ENCODE measurements around the gene PTGR1.

GRCh38 chr9:111631214-111631971 is 31.9 kb upstream of the PTGR1 start, which contains the start of gene DNAJC25:
- TF ChIP-seq EZH2 (IDR thresholded peaks at IDR 0.05; ENCODE audit: insufficient read depth, poor library complexity, severe bottlenecking) (no peak), EZH2phosphoT487 (IDR thresholded peaks at IDR 0.05; ENCODE audit: insufficient read depth, low read depth) (no peak)
